Ovary (tissue), 9 donors: ENCODE data around the gene CKLF. TPM values are rescaled to one million over a fixed set of nuclear protein-coding genes. Genes with fewer than 3 reads are reported as not detected.

ENCODE experiments used
- DNase-seq, 5 donors: peaks; one replicate each; pipeline ENCODE4 v3.0.0-alpha.2; 2019 to 2020
- H3K27ac ChIP-seq, 2 donors: fragments of 200-600 bp; one replicate each; pipeline versions ENCODE4 v1.5.1 to v1.8.0; 2019 to 2022
- H3K27me3 ChIP-seq: fragments of 200-600 bp; one replicate; pipeline ENCODE4 v1.8.0; 2022
- H3K36me3 ChIP-seq: fragments of 200-600 bp; sonication (generic); one replicate; pipeline ENCODE4 v1.5.1; 2019
- H3K4me1 ChIP-seq: one replicate; pipeline ENCODE4 v1.8.1; 2013; ENCODE audit warnings: mild to moderate bottlenecking, moderate library complexity; ENCODE audit not compliant: insufficient read depth
- H3K4me3 ChIP-seq: fragments of 200-600 bp; sonication (generic); one replicate; pipeline ENCODE4 v1.5.1; 2017
- H3K9me3 ChIP-seq, 2 donors: fragments of 200-600 bp in 1 of 2; sonication (generic) in 1 of 2; one replicate each; pipeline versions ENCODE4 v1.5.1 to v1.8.1; 2013 to 2019; ENCODE audit warnings: mild to moderate bottlenecking in 1 of 2, moderate library complexity in 1 of 2
- EP300 ChIP-seq: sonication (generic); formaldehyde crosslinking; IDR thresholded peaks from one replicate; pipeline ENCODE4 v1.6.1; 2017; ENCODE audit warnings: antibody characterized with exemption
- POLR2A ChIP-seq: fragments of 450-650 bp; IDR thresholded peaks from one replicate; pipeline ENCODE4 v1.6.1; 2017; ENCODE audit warnings: antibody characterized with exemption, mild to moderate bottlenecking, moderate library complexity
- WGBS, 3 donors: extraction: QIAGEN DNeasy Blood & Tissue Kit in 1 of 3; methylation state at CpG; one replicate each; pipeline versions ENCODE4 v1.1.5 to v1.1.7; 2013 to 2017; 5-methylcytosine and 5-hydroxymethylcytosine counted together
- intact Hi-C, 4 donors: fragments of 100-400 bp; cut with DNase I; formaldehyde crosslinking; loops; one replicate each; pipeline versions ENCODE4 v1.11.0 to v1.15.1; 2022 to 2023
- polyA plus RNA-seq, 2 donors: library from polyadenylated mRNA; stranded (reverse); fragments of 200-250 nt in 1 of 2; fragments of 350-450 nt in 1 of 2; fragmentation: Illumina TruSeq in 1 of 2; extraction: RNeasy Lipid Tissue Mini Kit (QIAGEN cat#74804) in 1 of 2; gene quantifications; one replicate each; pipeline ENCODE4 v1.2.3, GENCODE V29; 2013 to 2014
- total RNA-seq, 7 donors: library from RNA; depleted of rRNA in 2 of 7; stranded (reverse); fragments of >200 nt in 2 of 7; fragmentation: NEBNext Ultra II Directional in 3 of 7; extraction: Animal tissue kit (Norgen Biotek cat#: 25700) in 3 of 7; gene quantifications; one replicate each; pipeline versions ENCODE4 v1.1.0 to v1.2.4, GENCODE V29; 2016 to 2023
- TF ChIP-seq, protein P1 (sequence below), 3 donors: fragments of 450-650 bp in 2 of 3; fragments of 200-600 bp in 1 of 3; IDR thresholded peaks; one replicate each; pipeline versions ENCODE4 v1.5.1 to v1.8.0; 2016 to 2022; ENCODE audit warnings: antibody characterized with exemption in 3 of 3, mild to moderate bottlenecking in 1 of 3
- donor health status: DM: no; HTN: no; CAD: no; lungs with moderate emphysema.
- donor health status: DM: no; HTN: no; CAD: no.
- donor health status: Bipolar disorder and iron deficiency.
- donor health status: DM: yes; HTN: yes; CAD: no.
- donor health status: DM: no; HTN: no; CAD: no.
- donor health status: DM: yes; HTN: yes; CAD: no.

CKLF gene
- total and polyA plus RNA-seq, 9 donors: 22.3 to 46.8 (median 32.6) TPM

DNA sequence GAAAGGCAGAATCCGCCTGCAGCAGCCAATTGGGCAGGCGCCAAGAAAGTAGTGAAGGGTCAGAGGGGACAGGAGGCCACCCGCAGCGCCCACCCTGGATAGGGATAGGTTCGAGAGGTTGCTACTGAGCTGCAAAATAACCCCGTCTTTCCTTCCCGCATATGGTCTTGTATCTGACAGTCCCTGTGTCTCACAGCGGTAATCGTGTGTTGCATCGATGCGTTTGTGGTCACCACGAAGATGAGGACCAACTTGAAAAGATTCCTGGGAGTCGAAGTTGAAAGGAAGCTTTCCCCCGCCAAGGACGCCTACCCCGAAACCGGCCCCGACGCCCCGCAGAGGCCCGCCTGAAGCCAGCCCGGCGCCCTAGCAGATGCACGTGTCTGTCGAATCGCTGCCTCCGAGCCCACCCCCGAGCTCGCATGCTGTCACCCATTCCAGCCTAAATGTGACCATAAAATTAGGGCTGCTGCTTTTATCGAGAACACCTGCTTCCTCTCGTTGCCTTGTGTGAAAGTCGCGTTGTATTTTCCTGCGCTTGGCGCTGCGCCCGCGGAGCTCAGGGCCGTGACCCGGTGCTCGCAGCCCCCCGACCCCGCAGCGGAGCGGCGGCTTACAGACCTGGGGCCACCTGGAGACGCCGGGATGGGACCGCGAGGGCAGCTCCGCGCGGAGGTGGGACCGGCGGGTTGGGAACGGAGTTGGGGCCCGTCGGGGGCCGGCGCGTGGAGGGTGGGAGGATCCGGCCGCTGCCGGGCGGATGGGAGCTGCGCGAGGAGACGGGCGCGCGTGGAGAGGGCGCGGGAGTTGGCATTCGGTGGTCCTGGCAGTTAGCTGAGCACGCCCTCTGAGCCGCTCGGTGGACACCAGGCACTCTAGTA, 26.5 kb downstream of the CKLF start, which contains the start of gene CMTM2:
Gene CMTM2 (plus strand): TSS at position 813 of the 881 bp plus-strand sequence. CDS start 145 bp downstream, outside the sequence.
- WGBS, 3 donors: 8 to 13% (median 10%) methylated on average over 77 of the region's 77 CpGs
- no peaks in the 10 kb centered on the region for H3K36me3 ChIP-seq
- no peak within 1 kb of the TSS for H3K27ac ChIP-seq
- intact Hi-C loops: no loop called here
- TF ChIP-seq POLR2A (no peak), EP300 (no peak)
- TF ChIP-seq, protein P1, sequence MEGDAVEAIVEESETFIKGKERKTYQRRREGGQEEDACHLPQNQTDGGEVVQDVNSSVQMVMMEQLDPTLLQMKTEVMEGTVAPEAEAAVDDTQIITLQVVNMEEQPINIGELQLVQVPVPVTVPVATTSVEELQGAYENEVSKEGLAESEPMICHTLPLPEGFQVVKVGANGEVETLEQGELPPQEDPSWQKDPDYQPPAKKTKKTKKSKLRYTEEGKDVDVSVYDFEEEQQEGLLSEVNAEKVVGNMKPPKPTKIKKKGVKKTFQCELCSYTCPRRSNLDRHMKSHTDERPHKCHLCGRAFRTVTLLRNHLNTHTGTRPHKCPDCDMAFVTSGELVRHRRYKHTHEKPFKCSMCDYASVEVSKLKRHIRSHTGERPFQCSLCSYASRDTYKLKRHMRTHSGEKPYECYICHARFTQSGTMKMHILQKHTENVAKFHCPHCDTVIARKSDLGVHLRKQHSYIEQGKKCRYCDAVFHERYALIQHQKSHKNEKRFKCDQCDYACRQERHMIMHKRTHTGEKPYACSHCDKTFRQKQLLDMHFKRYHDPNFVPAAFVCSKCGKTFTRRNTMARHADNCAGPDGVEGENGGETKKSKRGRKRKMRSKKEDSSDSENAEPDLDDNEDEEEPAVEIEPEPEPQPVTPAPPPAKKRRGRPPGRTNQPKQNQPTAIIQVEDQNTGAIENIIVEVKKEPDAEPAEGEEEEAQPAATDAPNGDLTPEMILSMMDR (IDR thresholded peaks at IDR 0.05): no peak
- H3K4me3 ChIP-seq: no peak within 1 kb of the TSS
- peaks cover 5% of the 10 kb centered on the region for H3K4me1 ChIP-seq
- H3K9me3 ChIP-seq: no peaks in the 10 kb centered on the region
- peak in 3 of 5 donors; percentile 31 to 48 (median 37) for DNase-seq
- no peaks in the 10 kb centered on the region for H3K27me3 ChIP-seq

DNA sequence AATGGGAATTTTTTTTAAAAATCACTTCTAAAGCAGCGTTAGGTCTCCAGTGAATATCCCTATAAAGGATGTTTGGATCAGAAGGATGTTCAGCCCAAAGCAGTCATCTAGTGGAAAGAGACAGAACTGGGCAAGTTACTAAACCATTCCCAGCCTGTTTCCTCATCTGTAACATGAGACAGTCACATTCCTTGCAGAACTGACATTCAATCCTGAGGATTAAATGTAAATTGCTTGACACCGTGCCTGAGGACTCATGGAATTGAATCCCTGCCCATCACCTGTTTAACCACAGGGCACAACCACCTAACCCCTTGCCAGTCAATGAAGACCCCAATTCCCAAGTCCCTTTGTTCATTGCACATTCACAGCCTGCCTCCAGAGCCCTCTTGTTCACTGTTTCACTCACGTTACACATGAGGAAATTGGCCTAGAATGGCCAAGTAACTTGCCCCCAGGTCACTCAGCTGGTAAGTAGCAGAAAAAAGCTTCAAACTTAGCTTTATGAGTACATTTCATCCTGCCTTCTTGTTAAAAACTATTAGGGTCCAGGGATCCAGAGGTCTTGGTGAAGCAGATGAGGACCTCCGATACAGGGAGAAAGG, 28.3 kb downstream of the CKLF start:
- H3K36me3 ChIP-seq: no peaks in the 10 kb centered on the region
- DNase-seq: no peak
- TF ChIP-seq EP300 (no peak), POLR2A (no peak)
- TF ChIP-seq, protein P1 (IDR thresholded peaks at IDR 0.05): no peak
- intact Hi-C loops: no loop called here
- WGBS, 3 donors: 88 to 93% (median 90%) methylated on average over 4 of the region's 4 CpGs
- H3K4me3 ChIP-seq: no peak overlapping the region
- H3K9me3 ChIP-seq: no peaks in the 10 kb centered on the region
- H3K27me3 ChIP-seq: no peaks in the 10 kb centered on the region
- peaks cover 5% of the 10 kb centered on the region for H3K4me1 ChIP-seq
- H3K27ac ChIP-seq: no peak overlapping the region

DNA sequence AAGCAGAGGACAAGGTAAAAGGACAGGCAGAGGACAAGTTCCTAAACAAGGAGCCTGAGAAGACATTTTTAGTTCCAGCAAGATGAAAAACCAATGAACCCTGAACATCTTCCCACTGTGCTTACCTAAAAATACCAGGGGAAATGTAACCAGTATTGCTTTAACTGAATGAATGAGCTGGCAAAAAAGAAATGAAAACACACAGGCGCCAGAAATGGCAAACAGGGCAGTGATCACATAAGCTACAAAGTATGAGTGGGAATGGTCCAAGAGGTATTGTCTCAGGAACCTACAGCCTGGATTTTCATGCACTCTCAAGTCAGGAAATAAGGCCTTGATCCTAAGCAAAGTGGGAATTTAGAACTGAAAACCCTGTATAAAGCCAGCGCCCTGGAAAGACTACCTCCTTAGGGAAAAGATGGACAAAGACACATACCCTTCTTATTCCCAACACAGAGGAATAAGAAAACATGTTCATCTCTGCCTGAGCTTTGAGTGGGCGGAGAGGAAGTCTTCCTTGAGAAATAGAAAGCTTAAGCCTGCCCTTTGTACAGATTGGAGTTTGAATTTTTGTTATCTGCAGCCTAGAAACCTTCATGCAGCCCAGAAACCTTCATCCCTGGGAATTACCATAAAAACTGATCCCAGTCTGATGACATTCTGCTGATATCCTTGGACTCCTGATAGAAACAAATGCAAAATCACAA, 29.0 kb downstream of the CKLF start:
- intact Hi-C loops: no loop called here
- Histone ChIP-seq H3K4me3 (no peak overlapping the region), H3K27ac (no peak overlapping the region), H3K27me3 (no peaks in the 10 kb centered on the region), H3K36me3 (no peaks in the 10 kb centered on the region), H3K9me3 (no peaks in the 10 kb centered on the region), H3K4me1 (peaks cover 5% of the 10 kb centered on the region)
- TF ChIP-seq, protein P1 (IDR thresholded peaks at IDR 0.05): no peak
- TF ChIP-seq EP300: no peak
- TF ChIP-seq POLR2A: no peak
- no peak for DNase-seq
- WGBS, 3 donors: 50 to 75% (median 69%) methylated on average over 3 of the region's 3 CpGs

DNA sequence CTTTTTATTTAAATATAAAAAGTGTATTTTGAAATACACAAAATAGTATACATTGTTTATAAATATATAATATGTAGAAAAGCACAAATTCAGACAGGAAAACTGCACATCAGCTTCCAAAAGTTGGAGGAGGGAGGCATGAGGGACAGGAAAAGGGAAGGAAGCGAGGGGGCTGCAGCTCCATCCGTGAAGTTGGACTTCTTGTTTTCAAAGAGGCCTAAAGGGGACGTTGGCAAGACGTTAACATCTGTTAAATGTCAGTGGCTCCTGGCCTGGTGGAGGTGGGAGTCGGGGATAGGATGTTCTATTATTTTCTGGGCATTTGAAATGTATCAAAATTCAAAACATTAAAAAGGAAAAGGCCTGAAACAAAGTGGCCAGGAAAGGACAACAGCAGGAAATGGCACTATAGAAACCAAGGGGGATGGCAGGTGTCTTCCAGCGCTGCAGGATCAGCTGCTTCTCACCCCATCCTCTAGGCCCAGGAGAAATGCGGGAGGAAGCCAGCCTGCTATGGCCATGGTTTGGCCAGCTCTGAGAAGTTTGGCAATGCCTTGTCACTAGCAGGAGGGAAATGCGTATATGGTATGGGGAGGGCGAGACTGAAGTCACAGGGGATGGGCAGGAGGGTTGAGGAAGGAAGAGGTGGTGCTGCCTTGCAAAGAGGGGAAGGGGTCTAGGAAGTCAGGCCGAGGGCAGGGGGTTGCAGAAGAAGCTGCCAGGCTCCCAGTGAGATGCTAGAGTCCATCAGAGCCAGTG, 33.3 kb downstream of the CKLF start:
- Histone ChIP-seq H3K27ac (no peak overlapping the region), H3K4me1 (no peaks in the 10 kb centered on the region), H3K36me3 (no peaks in the 10 kb centered on the region), H3K9me3 (no peaks in the 10 kb centered on the region), H3K27me3 (no peaks in the 10 kb centered on the region), H3K4me3 (no peak overlapping the region)
- intact Hi-C loops: no loop called here
- TF ChIP-seq POLR2A (no peak), EP300 (no peak)
- TF ChIP-seq, protein P1 (IDR thresholded peaks at IDR 0.05): no peak
- 69 to 77% (median 74%) methylated on average over 10 of the region's 10 CpGs for WGBS, 3 donors
- DNase-seq: no peak
